K562 (cell line): Measurements from ENCODE around the gene RAB26. TPM values are rescaled to one million over a fixed set of nuclear protein-coding genes. Genes with fewer than 3 reads are reported as not detected.

Experiments used
- BMI1 ChIP-seq: fragments of 150-350 bp; IDR thresholded peaks from 2 replicates; pipeline ENCODE4 v1.6.1; 2014; ENCODE audit warnings: low read length
- EGR1 ChIP-seq: fragments of 450-650 bp; conservative IDR thresholded peaks from 2 replicates; pipeline ENCODE4 v1.6.1; 2017; ENCODE audit warnings: mild to moderate bottlenecking
- HEY1 ChIP-seq: fragments of 250-450 bp; sonication (Bioruptor Pico); IDR thresholded peaks from 2 replicates; pipeline ENCODE4 v1.5.0; 2020; ENCODE audit warnings: mild to moderate bottlenecking, moderate library complexity, borderline replicate concordance
- HIVEP1 ChIP-seq: fragments of 250-450 bp; sonication (Bioruptor Pico); IDR thresholded peaks from 2 replicates; pipeline ENCODE4 v1.4.0; 2020; ENCODE audit warnings: mild to moderate bottlenecking
- NCOA4 ChIP-seq: fragments of 450-650 bp; IDR thresholded peaks from 2 replicates; pipeline ENCODE4 v1.6.1; 2018; ENCODE audit warnings: mild to moderate bottlenecking; ENCODE audit not compliant: partially characterized antibody
- NFATC3 ChIP-seq: fragments of 450-650 bp; IDR thresholded peaks from 2 replicates; pipeline ENCODE4 v1.6.1; 2017; ENCODE audit warnings: mild to moderate bottlenecking
- RFX1 ChIP-seq: fragments of 450-650 bp; IDR thresholded peaks from 2 replicates; pipeline ENCODE4 v1.6.1; 2016; ENCODE audit warnings: mild to moderate bottlenecking, moderate library complexity
- ZEB2 ChIP-seq: fragments of 450-650 bp; IDR thresholded peaks from 2 replicates; pipeline ENCODE4 v1.6.1; 2016
- ZNF133 ChIP-seq: fragments of 250-450 bp; sonication (Bioruptor Pico); IDR thresholded peaks from 2 replicates; pipeline ENCODE4 v1.4.0; 2020; ENCODE audit warnings: mild to moderate bottlenecking
- ZNF140 ChIP-seq: fragments of 250-450 bp; sonication (Bioruptor Pico); IDR thresholded peaks from 2 replicates; pipeline ENCODE4 v1.8.0; 2021; ENCODE audit warnings: moderate library complexity, mild to moderate bottlenecking, inconsistent platforms
- ZNF143 ChIP-seq: sonication (generic); formaldehyde crosslinking; IDR thresholded peaks from 2 replicates; pipeline ENCODE4 v1.9.0; 2022; ENCODE audit warnings: mild to moderate bottlenecking, missing genetic modification reagents
- ZNF507 ChIP-seq: conservative IDR thresholded peaks from 2 replicates; pipeline ENCODE4 v1.6.1; 2017; ENCODE audit warnings: missing genetic modification characterization, missing compliant biosample characterization
- ZNF583 ChIP-seq: fragments of 250-450 bp; sonication (Bioruptor Pico); IDR thresholded peaks from 2 replicates; pipeline ENCODE4 v1.4.0; 2020
- ZNF584 ChIP-seq: fragments of 200-800 bp; sonication (Bioruptor generic); IDR thresholded peaks from 2 replicates; pipeline ENCODE4 v1.6.1; 2016; ENCODE audit warnings: low read depth, mild to moderate bottlenecking, missing genetic modification characterization, missing compliant biosample characterization
- polyA plus RNA-seq, 8 experiments: library from polyadenylated mRNA; depleted of rRNA in 4 of 8; stranded (reverse) in 5 of 8; unstranded in 3 of 8; fragments of >200 nt; fragmentation: Nextera tagmentation in 2 of 8; fragmentation: Illumina TruSeq in 1 of 8; extraction: Ambion mirVana in 2 of 8; extraction: Trizol in 1 of 8; gene quantifications; 2 replicates each; pipeline versions ENCODE4 v1.2.1 to v1.2.3, GENCODE V29; 2011 to 2014; ENCODE audit warnings: inconsistent platforms in 1 of 8, missing spikeins in 1 of 8
- total RNA-seq, 7 experiments: library from RNA; depleted of rRNA in 6 of 7; stranded (reverse); fragments of >200 nt in 6 of 7; fragmentation: Illumina TruSeq in 2 of 7; extraction: Trizol in 2 of 7; gene quantifications; 2 replicates each; pipeline versions ENCODE4 v1.2.1 to v1.2.3, GENCODE V29; 2011 to 2021; ENCODE audit warnings: low replicate concordance in 1 of 7
- TF ChIP-seq, protein P1 (sequence below), 3 experiments: IDR thresholded peaks in 2 of 3; conservative IDR thresholded peaks in 1 of 3; 2 replicates each; pipeline ENCODE4 v1.5.1; 2011 to 2012; ENCODE audit warnings: low read length in 3 of 3, mild to moderate bottlenecking in 3 of 3, control low read depth in 2 of 3, improper control_type of control experiment in 1 of 3, inconsistent platforms in 1 of 3, low read depth in 1 of 3, mixed read lengths in 1 of 3, moderate library complexity in 1 of 3; ENCODE audit not compliant: insufficient read depth in 2 of 3
- TF ChIP-seq, protein P2 (sequence below): fragments of 450-650 bp; IDR thresholded peaks from 2 replicates; pipeline ENCODE4 v1.6.1; 2018; ENCODE audit warnings: mild to moderate bottlenecking, low read depth; ENCODE audit not compliant: partially characterized antibody
- TF ChIP-seq, protein P3 (sequence below): fragments of 250-450 bp; sonication (Bioruptor Pico); IDR thresholded peaks from 2 replicates; pipeline ENCODE4 v1.5.0; 2021; ENCODE audit warnings: mild to moderate bottlenecking, borderline replicate concordance
- TF ChIP-seq, protein P4 (sequence below): fragments of 250-450 bp; sonication (Bioruptor Pico); IDR thresholded peaks from 2 replicates; pipeline ENCODE4 v1.5.0; 2021

The RAB26 gene
- total and polyA plus RNA-seq, 9 of the 15 experiments (the other 6 are each of a cell fraction or from before 2014, with no cell fraction given), result 0.25 to 6.1 (median 2.1) TPM

DNA sequence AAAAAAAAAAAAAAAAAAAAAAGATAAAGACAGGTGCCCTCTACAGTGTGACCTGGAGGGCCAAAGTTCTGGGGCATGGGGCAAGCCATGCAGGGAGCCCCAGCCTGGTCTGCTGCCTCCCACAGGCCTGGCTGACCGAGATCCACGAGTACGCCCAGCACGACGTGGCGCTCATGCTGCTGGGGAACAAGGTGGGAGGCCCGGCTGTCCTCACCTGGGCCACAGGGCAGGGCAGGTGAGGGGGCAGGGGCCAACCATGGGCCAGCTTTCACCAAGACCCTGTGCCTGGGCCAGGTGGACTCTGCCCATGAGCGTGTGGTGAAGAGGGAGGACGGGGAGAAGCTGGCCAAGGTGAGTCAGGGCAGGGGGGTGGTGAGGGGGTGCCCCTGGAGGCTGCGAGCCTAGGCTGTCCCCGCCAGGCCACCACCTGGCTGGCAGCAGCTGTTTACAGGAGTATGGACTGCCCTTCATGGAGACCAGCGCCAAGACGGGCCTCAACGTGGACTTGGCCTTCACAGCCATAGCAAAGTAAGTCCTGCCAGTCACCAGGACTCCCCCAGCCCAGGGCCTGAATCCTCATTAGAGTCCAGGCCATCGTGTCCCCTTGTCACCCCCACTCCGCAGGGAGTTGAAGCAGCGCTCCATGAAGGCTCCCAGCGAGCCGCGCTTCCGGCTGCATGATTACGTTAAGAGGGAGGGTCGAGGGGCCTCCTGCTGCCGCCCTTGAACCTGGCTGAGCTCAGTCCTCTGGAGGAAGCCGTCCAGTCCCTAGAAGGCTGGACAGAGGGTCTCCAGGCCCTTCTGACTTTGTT is 4.5 kb downstream of the RAB26 start (continued):
- TF ChIP-seq, protein P1, sequence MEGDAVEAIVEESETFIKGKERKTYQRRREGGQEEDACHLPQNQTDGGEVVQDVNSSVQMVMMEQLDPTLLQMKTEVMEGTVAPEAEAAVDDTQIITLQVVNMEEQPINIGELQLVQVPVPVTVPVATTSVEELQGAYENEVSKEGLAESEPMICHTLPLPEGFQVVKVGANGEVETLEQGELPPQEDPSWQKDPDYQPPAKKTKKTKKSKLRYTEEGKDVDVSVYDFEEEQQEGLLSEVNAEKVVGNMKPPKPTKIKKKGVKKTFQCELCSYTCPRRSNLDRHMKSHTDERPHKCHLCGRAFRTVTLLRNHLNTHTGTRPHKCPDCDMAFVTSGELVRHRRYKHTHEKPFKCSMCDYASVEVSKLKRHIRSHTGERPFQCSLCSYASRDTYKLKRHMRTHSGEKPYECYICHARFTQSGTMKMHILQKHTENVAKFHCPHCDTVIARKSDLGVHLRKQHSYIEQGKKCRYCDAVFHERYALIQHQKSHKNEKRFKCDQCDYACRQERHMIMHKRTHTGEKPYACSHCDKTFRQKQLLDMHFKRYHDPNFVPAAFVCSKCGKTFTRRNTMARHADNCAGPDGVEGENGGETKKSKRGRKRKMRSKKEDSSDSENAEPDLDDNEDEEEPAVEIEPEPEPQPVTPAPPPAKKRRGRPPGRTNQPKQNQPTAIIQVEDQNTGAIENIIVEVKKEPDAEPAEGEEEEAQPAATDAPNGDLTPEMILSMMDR (IDR thresholded peaks at IDR 0.05 in 2 of 3, conservative IDR thresholded peaks at IDR 0.05 in 1 of 3; ENCODE audit: insufficient read depth in 2 of 3, low read depth in 1 of 3, low read length in 3 of 3), result peak; percentile 26 to 36 (median 27); a peak in 2 of 6 replicates
- TF ChIP-seq ZNF143 (no peak), ZEB2 (peak; percentile 73; the same call in 1 of the 2 replicates), HEY1 (no peak), BMI1 (no peak), NCOA4 (no peak), ZNF583 (CRISPR knock-in tag) (no peak), RFX1 (no peak), EGR1 (no peak; the same call in 1 of the 2 replicates), ZNF140 (CRISPR knock-in tag) (no peak), ZNF507 (no peak), NFATC3 (no peak), HIVEP1 (CRISPR knock-in tag) (no peak), ZNF133 (CRISPR knock-in tag) (no peak), ZNF584 (peak; percentile 37; the same call in 1 of the 2 replicates)
- TF ChIP-seq, protein P2, sequence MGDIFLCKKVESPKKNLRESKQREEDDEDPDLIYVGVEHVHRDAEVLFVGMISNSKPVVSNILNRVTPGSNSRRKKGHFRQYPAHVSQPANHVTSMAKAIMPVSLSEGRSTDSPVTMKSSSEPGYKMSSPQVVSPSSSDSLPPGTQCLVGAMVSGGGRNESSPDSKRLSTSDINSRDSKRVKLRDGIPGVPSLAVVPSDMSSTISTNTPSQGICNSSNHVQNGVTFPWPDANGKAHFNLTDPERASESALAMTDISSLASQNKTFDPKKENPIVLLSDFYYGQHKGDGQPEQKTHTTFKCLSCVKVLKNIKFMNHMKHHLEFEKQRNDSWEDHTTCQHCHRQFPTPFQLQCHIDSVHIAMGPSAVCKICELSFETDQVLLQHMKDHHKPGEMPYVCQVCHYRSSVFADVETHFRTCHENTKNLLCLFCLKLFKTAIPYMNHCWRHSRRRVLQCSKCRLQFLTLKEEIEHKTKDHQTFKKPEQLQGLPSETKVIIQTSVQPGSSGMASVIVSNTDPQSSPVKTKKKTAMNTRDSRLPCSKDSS, result no peak
- TF ChIP-seq, protein P3, sequence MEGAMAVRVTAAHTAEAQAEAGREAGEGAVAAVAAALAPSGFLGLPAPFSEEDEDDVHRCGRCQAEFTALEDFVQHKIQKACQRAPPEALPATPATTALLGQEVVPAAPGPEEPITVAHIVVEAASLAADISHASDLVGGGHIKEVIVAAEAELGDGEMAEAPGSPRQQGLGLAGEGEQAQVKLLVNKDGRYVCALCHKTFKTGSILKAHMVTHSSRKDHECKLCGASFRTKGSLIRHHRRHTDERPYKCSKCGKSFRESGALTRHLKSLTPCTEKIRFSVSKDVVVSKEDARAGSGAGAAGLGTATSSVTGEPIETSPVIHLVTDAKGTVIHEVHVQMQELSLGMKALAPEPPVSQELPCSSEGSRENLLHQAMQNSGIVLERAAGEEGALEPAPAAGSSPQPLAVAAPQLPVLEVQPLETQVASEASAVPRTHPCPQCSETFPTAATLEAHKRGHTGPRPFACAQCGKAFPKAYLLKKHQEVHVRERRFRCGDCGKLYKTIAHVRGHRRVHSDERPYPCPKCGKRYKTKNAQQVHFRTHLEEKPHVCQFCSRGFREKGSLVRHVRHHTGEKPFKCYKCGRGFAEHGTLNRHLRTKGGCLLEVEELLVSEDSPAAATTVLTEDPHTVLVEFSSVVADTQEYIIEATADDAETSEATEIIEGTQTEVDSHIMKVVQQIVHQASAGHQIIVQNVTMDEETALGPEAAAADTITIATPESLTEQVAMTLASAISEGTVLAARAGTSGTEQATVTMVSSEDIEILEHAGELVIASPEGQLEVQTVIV, result no peak
- TF ChIP-seq, protein P4, sequence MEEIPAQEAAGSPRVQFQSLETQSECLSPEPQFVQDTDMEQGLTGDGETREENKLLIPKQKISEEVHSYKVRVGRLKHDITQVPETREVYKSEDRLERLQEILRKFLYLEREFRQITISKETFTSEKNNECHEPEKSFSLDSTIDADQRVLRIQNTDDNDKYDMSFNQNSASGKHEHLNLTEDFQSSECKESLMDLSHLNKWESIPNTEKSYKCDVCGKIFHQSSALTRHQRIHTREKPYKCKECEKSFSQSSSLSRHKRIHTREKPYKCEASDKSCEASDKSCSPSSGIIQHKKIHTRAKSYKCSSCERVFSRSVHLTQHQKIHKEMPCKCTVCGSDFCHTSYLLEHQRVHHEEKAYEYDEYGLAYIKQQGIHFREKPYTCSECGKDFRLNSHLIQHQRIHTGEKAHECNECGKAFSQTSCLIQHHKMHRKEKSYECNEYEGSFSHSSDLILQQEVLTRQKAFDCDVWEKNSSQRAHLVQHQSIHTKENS (CRISPR knock-in tag), result no peak
